Measurements from ENCODE around the gene IL36A. TPM values are rescaled to one million over a fixed set of nuclear protein-coding genes. Genes with fewer than 3 reads are reported as not detected.

Gene IL36A
- total RNA-seq, 1 donor from 2014 or later = not detected

DNA sequence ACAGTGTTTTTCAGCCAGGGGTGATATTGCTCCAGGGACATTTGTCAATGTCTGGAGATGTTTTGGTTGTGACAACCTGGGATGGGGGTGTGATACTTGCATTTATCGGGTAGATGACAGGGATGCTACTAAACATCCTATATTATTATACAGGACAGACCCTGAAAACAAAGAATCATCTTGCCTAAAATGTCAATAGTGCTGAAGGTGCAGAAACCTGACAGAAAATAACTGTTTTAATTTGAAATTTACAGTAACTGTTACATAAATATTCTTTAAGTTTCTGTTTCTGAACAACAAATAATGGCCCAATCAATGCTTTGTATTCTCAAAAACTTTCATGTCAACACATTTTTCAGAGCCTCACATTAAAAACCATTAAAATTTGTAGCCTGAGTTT lies 2.0 kb downstream of the IL36A start:
- no peak for DNase-seq

GRCh38 chr2:113009622-113010021 lies 4.4 kb downstream of the IL36A start:
- no peak for DNase-seq

DNA sequence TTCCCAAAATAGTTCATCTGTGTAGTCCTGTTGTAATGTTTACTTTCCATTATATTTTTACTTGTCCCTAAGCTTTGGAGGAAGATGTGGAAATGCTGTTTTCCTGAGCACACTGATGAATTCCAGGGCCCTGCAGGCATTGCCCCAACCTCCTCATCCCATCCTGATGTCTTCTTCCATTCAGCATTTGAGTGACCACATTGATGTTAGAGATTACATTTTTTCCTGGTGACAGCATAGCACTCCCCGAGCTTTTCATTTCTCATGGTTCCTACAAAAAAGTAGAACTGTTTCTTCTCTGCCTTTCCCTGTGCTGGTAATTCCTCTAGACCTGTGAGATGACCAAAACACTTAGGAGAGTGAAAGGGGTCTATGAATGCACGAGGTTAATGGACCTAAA lies 4.8 kb downstream of the IL36A start:
- DNase-seq = no peak

GRCh38 chr2:113011108-113011507 lies 5.8 kb downstream of the IL36A start:
- no peak for DNase-seq

- DNase-seq = no peak
Measured at GRCh38 chr2:113012436-113013335, 7.4 kb downstream of the IL36A start.

DNA sequence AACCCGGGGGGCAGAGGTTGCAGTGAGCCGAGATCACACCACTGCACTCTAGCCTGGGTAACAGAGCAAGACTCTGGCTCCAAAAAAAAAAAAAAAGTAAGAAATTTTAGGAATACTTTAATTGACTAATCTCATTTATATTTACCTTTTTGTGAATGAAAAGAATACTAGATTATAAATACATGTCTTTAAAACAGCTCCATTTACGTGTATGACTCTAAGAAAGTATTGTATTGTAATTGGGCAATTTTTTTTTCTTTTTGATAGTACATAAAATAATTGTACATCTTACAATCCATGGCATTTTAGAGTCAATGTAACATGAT lies 8.0 kb downstream of the IL36A start:
- DNase-seq = no peak

GRCh38 chr2:113014067-113014466 lies 8.8 kb downstream of the IL36A start:
- no peak for DNase-seq

DNA sequence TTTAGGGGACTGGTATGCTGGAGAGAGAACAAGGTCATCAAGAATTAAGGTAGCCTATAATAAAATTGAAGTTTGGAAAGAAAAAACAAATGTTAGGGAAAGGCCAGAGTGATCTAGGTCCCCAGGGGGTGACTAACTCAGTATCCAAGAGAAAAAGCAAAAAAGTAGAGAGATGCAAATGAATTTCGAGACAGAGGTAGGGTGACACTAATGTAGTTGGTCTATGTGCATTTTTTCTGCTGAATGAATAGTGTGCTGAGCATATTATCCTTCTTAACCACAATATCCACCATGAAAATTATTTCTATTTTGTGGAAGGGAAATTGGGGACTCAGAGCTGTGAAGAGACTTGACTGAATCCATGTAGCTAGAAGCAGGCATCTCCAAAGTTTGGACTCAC lies 9.8 kb downstream of the IL36A start:
- no peak for DNase-seq

DNA sequence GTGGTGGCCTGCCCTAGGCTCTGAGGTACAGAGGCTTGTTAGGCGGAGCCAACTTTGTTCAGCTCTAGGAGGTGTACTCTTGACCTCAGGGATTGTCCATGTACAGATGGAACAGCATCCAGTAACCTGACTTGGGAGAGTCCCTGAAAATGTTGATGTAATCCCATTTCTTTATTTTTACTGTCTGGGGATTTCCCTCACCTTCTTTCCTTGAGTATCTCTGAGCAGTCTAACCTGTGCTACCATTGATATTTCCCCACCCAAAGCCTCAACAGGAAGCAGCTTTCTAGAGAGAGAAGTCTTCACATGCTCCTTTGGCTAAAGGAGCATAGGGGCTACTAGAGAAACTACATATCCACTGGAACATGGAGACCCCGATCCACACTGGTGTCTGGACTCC lies 10.4 kb downstream of the IL36A start:
- DNase-seq = no peak

DNA sequence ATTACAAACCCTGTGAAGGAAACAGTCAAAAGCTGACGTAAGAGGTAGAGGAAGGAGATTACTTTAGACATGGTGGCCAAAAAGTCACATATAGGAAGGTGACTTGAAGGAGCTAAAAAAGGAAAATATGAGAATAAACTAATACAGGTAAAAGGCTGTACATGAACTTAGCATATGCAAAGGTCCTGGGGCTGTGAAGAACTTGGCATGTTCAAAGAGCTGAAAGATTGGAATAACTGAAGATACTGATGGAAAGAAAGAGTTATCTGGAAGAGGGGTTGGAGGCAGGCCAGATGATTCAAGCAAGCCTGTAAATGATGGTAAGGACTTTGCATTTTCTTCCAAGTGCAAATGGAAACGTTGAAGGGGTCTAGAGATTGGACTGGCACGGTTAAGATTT lies 13.2 kb downstream of the IL36A start:
- DNase-seq = no peak

DNA sequence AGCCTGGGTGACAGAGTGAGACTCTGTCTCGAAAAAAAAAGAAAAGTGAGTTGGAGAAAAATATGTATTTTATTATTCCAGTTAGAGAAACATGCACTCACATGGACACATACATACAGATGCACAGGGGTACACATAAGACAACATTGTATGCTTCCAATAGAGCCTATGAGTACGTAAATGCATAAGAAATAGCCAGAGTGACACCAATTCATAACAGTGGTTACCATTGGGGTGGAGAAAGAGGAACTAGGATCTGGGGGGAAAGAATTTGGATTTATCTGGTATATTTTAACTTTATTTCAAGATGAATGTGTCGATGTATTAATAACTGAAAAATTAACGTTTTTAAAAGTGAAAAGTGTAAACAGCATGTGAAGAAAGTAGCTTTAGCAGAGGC lies 16.1 kb downstream of the IL36A start:
- DNase-seq = no peak

DNA sequence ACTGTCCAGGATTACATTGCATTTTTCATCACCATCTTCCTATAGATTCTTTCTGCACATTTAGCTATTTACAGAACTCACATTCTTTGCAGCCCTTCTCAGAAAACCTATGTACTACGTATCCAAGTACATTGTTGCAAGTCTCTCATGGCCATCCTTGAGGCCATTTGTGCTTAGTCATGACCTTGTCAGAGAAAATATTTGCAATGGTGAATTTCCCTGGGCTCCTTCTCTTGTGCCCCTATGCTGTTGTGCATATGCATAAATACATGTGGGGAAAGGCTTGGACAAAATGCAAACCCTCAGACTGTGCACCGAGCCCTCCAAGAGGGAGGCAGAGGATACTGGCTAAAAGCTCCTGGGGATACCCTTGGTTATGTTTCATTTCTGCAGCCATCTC lies 19.5 kb downstream of the IL36A start:
- no peak for DNase-seq

- no peak for DNase-seq
Measured at GRCh38 chr2:113025737-113026136, 20.5 kb downstream of the IL36A start.

GRCh38 chr2:113027691-113028090 lies 22.4 kb downstream of the IL36A start:
- no peak for DNase-seq

DNA sequence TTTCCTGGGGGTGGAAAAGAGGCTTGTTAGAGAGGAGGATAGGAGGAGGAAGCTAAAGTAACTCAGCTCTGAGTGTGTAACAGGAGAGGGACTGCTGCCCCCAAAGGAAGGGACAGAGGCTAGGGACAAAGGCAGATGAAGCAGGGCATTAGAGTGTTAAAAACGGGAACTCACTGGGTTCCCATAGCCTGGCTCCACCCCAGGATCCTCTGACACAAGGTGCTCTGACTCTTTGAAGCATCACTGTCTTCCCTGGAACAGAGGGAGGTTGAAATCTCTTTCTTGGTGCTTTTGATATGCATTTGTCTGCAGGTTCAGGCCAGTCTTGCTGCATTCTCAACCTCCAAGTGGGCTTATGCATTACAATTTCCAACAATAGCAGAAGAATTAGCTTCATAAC lies 22.9 kb downstream of the IL36A start:
- no peak for DNase-seq

DNA sequence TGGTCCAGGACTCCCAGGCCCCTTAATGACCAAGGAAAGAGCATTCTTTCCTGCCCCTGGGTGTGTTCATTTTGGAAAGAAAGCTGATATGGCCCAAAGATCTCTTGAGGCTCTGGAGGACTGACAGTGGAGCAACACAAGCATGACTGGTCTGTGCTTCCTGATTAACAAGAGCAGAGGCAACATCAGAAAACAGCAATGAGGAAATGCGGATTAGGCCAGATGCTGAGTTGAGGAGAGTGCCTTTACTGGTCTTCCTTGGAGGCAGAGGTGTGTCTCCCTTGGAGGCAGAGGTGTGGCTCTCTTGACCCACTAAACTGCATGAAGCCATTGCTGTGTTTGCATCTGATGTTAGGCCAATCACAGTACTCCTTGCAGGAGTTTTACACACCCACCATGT lies 27.5 kb downstream of the IL36A start:
- DNase-seq = no peak

DNA sequence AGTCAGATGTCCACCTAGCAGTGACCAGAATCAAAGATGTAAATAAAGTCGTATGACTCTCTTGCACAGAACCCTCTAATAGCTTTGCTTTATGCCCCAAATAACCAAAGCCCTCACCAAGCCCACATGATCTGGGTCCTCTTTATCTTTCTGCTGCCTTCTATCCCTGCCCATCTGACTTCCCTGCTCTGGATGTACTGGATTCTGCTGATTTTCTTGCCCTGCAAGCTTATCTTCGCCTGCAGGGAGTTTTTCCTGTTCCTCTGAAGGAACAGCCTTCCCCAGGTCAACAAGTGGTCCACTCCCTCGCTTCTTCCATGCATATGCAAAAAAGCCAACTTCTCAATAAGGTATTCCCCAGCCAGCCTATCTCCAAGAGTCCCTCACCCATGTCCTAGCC lies 28.8 kb downstream of the IL36A start:
- no peak for DNase-seq

- no peak for DNase-seq
Measured at GRCh38 chr2:113036763-113037162, 31.5 kb downstream of the IL36A start.

GRCh38 chr2:113038291-113038690 lies 33.0 kb downstream of the IL36A start:
- DNase-seq = no peak

- DNase-seq = no peak
Measured at GRCh38 chr2:113039158-113039557, 33.9 kb downstream of the IL36A start.

- no peak for DNase-seq
Measured at GRCh38 chr2:113039719-113040118, 34.5 kb downstream of the IL36A start.

- DNase-seq = no peak
Measured at GRCh38 chr2:113041871-113042270, 36.6 kb downstream of the IL36A start.

DNA sequence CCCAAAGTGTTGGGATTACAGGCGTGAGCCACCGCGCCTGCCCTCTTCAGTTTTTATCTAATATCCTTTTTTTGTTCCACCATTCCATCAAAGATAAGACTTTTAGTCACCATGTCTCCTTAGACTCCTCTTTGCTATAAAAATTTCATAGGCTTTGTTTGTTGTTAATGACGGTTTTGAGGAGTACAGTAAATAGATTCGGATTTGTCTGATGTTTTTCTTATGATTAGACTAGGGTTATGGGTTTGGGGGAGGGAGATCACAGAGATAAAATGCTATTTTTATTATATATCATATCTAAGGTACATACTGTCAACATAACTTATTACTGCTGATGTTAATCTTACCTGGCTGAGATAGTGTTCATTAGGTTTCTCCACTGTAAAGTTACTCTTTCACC lies 41.2 kb downstream of the IL36A start:
- no peak for DNase-seq

DNA sequence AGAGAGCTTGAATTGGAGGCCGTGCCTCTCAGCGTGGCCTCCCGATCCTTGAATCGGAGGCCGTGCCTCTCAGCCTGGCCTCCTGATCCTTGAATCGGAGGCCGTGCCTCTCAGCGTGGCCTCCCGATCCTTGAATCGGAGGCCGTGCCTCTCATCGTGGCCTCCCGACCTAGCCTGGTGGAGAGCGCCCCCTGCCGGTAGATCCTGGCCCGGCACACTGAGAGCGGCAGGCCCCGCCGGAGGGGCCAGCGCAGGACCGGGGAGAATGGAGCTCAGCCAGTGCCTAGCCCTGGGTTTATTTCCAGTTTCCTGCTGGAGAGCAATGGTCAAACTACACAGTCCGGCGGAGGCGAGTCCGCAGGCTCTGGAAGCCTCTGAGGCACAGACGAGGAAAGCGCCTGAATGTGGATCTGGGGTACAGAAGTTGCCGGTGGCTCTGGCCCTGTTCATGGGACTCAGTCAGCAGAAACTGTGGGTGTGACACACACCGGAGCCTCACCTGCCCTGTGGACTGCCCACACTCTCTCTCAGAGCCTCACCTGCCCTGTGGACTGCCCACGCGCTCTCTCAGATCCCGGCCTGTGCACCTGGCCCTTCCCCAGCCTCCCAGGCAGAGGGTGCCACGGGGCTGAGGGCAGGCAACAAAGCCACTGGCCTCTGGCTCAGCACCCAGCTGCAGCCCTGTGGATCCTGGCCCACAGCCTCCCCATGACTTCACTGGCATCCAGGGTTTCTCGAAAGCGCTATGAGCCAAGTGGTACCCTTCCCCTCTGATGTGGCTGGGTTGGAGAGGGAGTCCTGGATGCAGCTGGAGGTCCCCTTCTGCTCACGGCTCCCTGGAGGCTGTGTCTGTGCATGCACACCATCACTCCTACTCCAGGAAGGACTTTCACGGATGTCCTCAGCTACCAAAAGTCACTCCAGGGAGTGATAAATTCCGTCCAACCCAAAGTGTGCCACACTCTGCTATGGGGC lies 45.9 kb downstream of the IL36A start:
- DNase-seq = no peak

Data from dermis blood vessel endothelial cell (primary cell).